ENCODE results near the gene TRIM24. TPM values are rescaled to one million over a fixed set of nuclear protein-coding genes. Genes with fewer than 3 reads are reported as not detected.

The TRIM24 gene
- total and polyA plus RNA-seq, 2 donors from 2014 or later, result 7.6 to 16.8 TPM

DNA sequence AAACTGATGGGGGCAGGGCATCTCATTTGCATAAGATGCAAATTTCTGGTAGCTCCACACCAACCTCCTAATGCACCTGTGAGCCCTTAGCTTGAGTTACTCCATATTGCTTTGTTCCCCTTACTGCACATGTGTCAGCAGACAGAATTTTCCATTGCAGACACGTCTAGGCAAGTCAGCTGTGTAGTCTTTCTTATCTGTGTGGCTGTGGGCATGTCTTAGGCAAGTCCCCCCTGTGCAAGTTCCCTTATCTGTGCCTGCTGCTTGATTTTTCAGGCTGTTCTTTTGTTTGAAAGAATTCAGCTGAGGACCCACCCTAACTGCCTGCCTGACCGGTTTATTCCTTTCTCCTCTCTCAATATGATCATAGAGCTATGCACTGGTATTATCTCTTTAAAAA, 28.5 kb upstream of the TRIM24 start:
- Histone ChIP-seq H3K9ac (ENCODE audit: low read length in 3 of 3) (no peak overlapping the region), H3K27ac (ENCODE audit: low read depth in 2 of 2, low read length in 2 of 2) (no peak overlapping the region), H3K36me3 (ENCODE audit: control insufficient read depth in 2 of 3, insufficient read depth in 3 of 3, low read length in 3 of 3) (no peaks in the 10 kb centered on the region), H3K4me1 (ENCODE audit: control insufficient read depth in 2 of 3, insufficient read depth in 2 of 3, low read depth in 1 of 3, low read length in 3 of 3) (no peaks in the 10 kb centered on the region), H3K4me3 (ENCODE audit: low read length in 3 of 3) (no peak overlapping the region), H3K27me3 (ENCODE audit: control insufficient read depth, insufficient read depth, low read length) (no peaks in the 10 kb centered on the region), H3K9me3 (ENCODE audit: control insufficient read depth in 2 of 3, insufficient read depth in 1 of 3, low read length in 3 of 3) (peaks cover 1 to 22% (median 10%) of the 10 kb centered on the region in 3 donors)
- DNase-seq, result no peak
- intact Hi-C loops (cut with DNase I), result no loop called here
- TF ChIP-seq, protein P1, sequence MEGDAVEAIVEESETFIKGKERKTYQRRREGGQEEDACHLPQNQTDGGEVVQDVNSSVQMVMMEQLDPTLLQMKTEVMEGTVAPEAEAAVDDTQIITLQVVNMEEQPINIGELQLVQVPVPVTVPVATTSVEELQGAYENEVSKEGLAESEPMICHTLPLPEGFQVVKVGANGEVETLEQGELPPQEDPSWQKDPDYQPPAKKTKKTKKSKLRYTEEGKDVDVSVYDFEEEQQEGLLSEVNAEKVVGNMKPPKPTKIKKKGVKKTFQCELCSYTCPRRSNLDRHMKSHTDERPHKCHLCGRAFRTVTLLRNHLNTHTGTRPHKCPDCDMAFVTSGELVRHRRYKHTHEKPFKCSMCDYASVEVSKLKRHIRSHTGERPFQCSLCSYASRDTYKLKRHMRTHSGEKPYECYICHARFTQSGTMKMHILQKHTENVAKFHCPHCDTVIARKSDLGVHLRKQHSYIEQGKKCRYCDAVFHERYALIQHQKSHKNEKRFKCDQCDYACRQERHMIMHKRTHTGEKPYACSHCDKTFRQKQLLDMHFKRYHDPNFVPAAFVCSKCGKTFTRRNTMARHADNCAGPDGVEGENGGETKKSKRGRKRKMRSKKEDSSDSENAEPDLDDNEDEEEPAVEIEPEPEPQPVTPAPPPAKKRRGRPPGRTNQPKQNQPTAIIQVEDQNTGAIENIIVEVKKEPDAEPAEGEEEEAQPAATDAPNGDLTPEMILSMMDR (IDR thresholded peaks at IDR 0.05; ENCODE audit: borderline replicate concordance, extremely low read depth, insufficient read depth), result no peak
- no peak for FAIRE-seq

DNA sequence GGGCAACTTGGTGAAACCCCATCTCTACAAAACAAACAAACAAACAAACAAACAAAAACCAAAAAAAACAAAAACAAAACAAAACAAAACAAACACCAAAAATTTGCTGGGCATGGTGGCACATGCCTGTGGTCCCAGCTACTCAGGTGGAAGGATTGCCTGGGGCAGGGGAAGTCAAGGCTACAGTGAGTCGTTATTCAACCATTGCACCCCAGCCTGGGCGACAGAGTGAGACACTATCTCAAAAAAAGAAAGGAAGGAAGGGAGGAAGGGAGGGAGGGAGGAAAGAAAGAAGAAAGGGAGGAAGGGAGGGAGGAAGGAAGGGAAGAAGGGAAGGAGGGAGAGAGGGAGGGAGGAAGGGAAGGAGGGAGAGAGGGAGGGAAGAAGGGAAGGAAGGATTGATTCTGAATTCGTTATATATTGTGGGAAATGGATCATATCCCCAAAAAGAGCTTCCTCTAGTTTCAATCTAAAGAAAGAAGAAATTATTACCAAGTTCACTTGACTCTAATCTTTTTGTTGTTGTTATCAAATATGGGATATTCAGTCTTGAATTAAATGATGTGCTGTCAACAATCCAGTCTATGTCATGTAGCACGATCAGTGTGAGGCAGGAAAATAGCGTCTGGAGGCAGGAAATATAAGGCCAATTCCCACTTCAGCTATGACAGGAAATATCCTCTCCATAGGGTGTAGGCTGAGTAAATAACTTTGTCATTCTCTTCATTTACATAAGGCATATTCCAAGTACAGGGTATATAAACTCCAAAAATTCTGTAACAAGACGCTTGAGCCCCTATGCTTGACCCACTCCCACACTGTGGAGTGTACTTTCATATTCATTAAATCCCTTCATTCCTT, 26.2 kb upstream of the TRIM24 start:
- intact Hi-C loops (cut with DNase I), result no loop called here
- H3K27ac ChIP-seq (ENCODE audit: low read depth in 2 of 2, low read length in 2 of 2), result no peak overlapping the region
- TF ChIP-seq, protein P1 (IDR thresholded peaks at IDR 0.05; ENCODE audit: borderline replicate concordance, extremely low read depth, insufficient read depth), result no peak
- H3K4me3 ChIP-seq (ENCODE audit: low read length in 3 of 3), result no peak overlapping the region
- no peak for FAIRE-seq
- H3K27me3 ChIP-seq (ENCODE audit: control insufficient read depth, insufficient read depth, low read length), result no peaks in the 10 kb centered on the region
- no peak overlapping the region for H3K9ac ChIP-seq (ENCODE audit: low read length in 3 of 3)
- peaks cover 1 to 20% (median 8%) of the 10 kb centered on the region in 3 donors for H3K9me3 ChIP-seq (ENCODE audit: control insufficient read depth in 2 of 3, insufficient read depth in 1 of 3, low read length in 3 of 3)
- no peak for DNase-seq
- no peaks in the 10 kb centered on the region for H3K36me3 ChIP-seq (ENCODE audit: control insufficient read depth in 2 of 3, insufficient read depth in 3 of 3, low read length in 3 of 3)
- no peaks in the 10 kb centered on the region for H3K4me1 ChIP-seq (ENCODE audit: control insufficient read depth in 2 of 3, insufficient read depth in 2 of 3, low read depth in 1 of 3, low read length in 3 of 3)

DNA sequence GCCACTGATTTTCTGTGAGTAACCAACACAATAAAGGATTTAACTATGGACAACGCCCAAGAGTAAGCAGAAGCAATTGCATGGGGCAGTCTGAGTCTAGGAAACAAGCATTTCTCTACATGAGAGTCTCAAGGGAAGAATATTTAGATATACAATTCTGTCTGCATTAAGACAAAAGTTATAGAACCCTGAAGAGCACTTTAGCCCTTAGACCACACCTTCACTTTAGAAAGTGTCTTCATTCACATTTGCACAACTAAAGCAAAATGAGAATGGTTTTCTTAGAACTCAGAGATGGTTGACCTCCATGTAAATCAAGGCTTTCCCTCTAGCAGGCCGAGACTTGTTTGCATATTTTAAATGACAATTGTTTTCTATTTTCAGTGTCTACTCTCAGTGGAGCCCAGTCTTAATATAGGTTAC, 25.5 kb upstream of the TRIM24 start:
- Histone ChIP-seq H3K4me3 (ENCODE audit: low read length in 3 of 3) (no peak overlapping the region), H3K9ac (ENCODE audit: low read length in 3 of 3) (no peak overlapping the region), H3K36me3 (ENCODE audit: control insufficient read depth in 2 of 3, insufficient read depth in 3 of 3, low read length in 3 of 3) (no peaks in the 10 kb centered on the region), H3K4me1 (ENCODE audit: control insufficient read depth in 2 of 3, insufficient read depth in 2 of 3, low read depth in 1 of 3, low read length in 3 of 3) (no peaks in the 10 kb centered on the region), H3K27me3 (ENCODE audit: control insufficient read depth, insufficient read depth, low read length) (no peaks in the 10 kb centered on the region), H3K9me3 (ENCODE audit: control insufficient read depth in 2 of 3, insufficient read depth in 1 of 3, low read length in 3 of 3) (peaks cover 0 to 14% (median 6%) of the 10 kb centered on the region in 3 donors), H3K27ac (ENCODE audit: low read depth in 2 of 2, low read length in 2 of 2) (no peak overlapping the region)
- DNase-seq (no peak), FAIRE-seq (no peak)
- TF ChIP-seq, protein P1 (IDR thresholded peaks at IDR 0.05; ENCODE audit: borderline replicate concordance, extremely low read depth, insufficient read depth), result no peak
- intact Hi-C loops (cut with DNase I), result no loop called here

Measured in kidney (tissue), 14 donors.